ENCODE results near the gene CTNNAL1.

CTNNAL1 gene

DNA sequence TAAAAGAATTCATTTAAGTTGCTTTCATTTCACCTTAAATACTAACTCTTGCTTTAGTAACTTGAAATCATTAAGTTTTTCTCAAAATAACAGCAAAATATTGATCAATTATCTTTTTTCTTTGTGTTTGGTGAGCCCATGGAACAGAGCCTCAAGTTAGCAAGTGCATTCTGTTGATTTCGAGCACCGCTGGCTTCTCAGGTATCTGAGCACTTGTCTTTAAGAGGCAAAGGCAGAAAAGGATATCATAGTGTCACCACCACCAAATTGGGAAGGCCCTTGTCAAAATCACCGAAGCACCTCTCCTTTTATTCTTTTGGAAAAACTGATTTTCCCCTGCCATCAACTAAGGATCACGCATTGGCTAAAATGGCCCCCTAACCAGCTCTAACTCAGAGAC lies 17.1 kb upstream of the CTNNAL1 start:
- no peak overlapping the region for H3K4me3 ChIP-seq (ENCODE audit: low read depth, low read length)

DNA sequence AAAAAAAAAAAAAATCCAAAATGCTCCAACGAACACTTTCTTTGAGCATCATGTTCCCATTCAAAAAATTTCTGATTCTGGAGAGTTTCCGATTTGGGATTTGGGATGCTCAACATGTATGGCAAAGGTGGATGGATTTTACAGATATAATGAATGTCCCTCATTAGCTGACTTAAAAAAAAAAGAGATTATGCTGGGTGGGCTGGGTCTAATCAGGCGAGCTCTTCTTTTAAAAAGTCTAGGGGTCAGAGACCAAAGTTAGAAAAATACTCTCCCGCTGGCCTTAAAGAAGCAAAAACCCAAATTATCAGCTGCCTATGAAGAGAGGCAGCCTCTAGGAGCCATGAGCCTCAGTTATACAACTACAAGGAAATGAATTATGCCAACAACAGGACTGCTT lies 15.2 kb upstream of the CTNNAL1 start:
- no peak overlapping the region for H3K4me3 ChIP-seq (ENCODE audit: low read depth, low read length)

DNA sequence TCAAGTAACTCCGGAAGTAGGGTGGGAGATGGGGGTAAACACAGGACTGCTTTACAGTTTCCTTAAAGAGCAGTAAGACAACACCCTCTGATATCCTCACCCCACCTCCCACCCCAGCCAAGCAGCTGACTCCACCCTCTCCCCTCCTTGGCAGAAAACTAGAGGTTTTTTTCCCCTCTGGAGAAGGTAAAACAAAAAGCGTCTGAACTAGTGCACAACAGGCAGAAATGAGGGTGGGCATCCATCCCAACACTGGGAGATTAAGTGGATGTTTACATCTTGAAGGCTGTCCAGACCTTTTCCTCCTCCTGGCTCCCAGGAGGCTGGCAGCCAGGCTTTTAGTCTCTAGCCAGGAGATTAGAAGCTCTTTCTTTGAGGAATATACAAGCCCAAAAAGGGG lies 13.9 kb upstream of the CTNNAL1 start:
- no peak overlapping the region for H3K4me3 ChIP-seq (ENCODE audit: low read depth, low read length)

DNA sequence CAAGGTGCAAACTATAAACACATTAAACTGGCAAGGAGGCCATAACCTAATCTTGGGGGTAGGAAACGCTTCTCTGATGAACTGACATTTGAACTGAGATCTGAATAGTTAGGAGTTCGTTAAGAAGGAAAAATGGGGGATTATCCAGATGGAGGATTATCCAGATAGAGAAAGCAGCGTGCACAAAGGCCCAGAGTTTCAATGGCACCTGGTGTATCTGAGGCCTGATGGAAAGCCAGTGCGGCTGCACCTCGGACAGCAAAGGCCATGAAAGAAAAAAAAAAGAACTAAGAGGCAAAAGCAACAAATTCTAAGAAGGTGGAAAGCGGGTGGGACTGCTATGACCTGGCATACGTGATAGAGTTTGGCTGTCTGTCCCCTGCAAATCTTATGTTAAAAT lies 13.0 kb upstream of the CTNNAL1 start:
- no peak overlapping the region for H3K4me3 ChIP-seq (ENCODE audit: low read depth, low read length)

DNA sequence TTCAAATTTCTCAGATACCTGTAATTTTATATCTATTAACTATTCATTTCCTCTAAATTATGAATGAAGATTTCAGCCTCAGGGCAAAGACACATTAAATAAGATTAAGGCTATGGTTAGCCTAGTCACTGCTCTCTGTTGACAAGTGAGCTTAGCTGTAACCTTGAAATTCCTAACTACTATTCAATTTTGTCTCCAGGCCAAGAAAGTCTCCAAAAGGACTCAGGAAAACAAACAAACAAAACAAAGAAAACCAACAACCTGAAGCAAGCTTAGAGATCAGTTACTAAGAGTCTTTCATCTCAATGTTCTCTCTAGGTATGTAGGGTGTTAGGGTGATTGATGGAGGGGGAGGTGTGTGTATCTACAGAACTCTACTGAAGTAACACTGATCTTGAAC lies 9.6 kb upstream of the CTNNAL1 start:
- no peak overlapping the region for H3K4me3 ChIP-seq (ENCODE audit: low read depth, low read length)

DNA sequence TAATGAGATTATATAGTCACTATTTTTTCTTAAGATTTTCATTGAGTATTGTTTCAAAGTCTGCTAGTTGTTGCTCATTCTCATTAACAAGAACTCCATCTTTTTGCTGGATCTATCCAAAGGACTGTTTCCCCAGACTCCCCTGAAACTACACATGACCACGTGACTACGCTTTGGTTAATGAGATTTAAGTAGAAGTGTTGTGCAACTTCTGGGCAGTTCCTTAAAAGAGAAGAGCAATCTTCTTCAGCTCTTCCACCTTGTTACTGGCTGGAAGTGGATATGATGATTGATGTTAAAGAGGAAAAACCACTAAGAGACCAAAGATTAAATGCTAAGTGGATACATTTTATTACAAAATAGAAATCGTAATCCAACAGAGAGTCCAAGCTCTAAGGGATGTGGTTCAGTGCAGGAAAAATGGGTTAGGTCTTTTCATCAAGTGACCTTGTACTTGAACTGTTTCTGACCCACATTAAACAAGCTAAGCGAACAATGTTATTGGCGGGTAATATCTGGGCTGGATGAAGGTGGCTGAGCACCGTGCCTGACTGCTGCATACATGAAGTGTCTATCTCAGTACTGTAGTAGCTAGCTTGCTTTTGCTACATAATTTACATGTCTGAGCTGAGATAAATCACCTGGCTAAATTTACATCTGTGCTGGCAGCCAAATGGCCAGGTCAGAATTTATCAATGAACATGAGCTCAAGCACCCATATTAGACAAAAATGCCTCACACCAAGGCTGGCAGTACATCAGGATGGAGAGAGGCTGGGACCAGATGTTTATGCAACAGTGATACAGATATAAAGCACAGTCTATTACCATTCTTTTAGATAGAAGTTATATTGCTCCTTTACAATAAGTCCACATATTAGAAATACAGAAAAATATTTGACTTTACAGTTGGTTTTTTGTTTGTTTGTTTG lies 7.5 kb upstream of the CTNNAL1 start:
- H3K4me3 ChIP-seq (ENCODE audit: low read depth, low read length) = no peak overlapping the region

DNA sequence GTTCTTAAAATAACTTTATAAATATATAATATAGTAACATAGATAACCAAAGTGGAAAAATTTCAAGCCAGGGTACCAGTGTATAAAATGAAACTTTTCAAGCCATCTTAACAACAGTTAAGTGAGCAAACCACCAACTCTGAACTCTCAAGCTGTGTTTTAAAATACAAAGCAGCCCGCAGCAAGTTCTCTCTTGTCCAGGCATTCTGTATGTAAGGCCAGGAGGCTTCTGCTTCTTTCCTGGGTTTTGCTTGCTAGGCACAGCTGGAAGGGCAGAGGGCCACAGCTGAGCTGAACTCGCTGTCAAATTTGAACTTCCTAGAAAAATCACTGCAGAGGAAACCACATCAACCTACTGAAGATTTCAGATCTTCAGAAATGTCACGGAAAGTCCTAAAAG lies 6.8 kb upstream of the CTNNAL1 start:
- H3K4me3 ChIP-seq (ENCODE audit: low read depth, low read length) = no peak overlapping the region

DNA sequence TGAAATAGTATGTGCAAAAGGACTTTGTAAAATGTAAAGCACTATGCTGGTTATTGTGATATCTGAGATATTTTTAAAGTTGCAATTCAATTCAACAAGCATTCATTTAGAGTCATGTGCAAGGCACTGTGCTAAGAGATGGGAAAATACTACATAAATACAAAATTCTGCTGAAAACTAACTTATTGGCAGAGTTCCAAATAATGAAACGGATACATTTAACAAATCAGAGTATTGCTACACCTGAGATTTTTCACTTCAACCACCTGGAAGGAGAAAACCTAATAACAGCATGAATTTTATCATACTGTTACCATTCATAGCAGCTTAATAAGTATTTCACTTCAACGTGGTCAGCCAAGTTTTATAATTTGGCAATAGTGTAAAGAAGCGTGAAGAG lies 6.1 kb upstream of the CTNNAL1 start:
- no peak overlapping the region for H3K4me3 ChIP-seq (ENCODE audit: low read depth, low read length)

DNA sequence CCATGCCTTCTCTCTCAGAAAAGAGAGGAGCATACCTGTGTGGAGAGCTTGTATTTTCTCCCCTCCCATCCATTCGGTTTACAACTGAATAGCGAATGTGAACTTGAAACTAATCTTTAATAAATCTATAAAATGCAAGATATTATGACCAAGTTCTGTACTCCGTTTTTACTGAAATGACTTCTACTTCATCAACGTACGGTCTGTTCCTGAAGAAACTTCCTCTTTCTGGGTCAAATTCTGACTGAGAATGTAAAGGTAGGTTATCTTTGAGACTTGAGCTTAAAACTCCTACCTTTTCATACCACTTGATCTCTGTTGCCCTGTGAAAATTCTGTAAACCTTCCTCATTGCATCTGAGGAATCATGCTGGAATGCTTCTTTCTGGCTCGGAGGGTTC lies 4.2 kb upstream of the CTNNAL1 start:
- no peak overlapping the region for H3K4me3 ChIP-seq (ENCODE audit: low read depth, low read length)

DNA sequence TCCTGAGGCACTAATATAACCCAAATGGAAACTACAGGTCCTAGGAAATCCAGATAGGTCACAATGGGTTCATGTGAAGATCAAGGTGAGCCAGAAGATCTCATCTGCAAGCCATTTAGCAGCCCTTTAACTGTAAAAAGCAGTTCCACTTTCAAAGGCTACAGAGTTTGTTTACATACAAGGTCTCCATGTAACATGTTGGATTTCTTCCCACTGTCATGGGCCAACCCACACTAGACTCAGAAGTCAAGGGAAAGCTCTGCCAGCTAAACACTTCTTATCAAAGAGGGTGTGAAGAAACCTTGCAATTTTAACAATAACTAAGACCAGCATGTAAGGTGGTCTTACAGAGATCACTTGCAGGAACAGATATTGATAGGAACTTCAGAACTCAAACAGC lies 3.8 kb upstream of the CTNNAL1 start:
- H3K4me3 ChIP-seq (ENCODE audit: low read depth, low read length) = no peak overlapping the region

DNA sequence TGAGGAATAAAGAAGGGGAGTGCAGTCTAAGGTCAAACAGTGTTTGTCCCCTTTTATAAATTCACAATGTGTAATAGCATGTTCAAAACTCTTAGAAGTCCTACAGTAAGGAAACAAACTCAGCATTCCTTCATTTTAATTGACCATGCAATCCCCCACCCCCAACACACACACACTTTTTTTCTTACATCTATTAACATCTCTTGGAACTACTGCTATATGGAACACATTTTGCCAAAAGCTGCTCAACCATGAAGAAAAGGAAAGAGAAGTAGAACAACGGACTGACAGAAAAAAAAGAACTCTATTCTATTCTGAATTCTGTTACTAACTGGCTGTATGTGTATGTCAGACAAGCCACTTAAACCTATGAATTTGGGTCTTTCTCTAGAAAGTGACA lies 2.8 kb upstream of the CTNNAL1 start:
- H3K4me3 ChIP-seq (ENCODE audit: low read depth, low read length) = no peak overlapping the region

DNA sequence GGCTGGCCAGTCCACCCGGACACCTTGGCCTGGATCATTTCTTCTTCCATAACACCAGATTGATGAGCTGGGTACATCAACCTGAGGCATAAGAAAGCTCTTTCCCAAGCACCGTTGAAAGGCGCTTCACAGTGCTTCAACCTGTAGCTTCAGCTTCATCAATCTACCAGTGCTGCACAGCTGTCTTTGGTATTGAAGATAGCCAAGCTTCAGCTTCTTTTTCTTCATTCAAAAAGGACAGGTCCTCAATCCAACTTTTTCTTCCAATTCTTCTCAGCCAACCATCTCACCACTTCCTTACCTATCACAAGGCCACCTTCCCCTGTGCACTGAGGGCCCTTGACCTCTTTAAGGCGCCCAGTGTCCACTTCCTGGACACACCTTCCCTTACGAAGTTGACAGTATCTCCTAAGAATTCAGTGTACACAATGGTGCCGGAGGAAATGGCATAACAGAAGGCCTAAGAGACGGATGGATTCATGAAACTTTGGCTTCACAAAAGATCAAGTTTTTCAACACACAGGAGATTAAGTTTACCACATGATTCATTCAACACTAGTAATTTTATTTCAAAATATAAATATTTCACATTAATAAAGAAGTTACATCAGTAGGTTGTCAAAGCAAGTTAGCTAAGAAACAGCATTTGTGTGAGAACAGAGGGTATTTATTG lies 1.4 kb upstream of the CTNNAL1 start:
- no peak overlapping the region for H3K4me3 ChIP-seq (ENCODE audit: low read depth, low read length)

DNA sequence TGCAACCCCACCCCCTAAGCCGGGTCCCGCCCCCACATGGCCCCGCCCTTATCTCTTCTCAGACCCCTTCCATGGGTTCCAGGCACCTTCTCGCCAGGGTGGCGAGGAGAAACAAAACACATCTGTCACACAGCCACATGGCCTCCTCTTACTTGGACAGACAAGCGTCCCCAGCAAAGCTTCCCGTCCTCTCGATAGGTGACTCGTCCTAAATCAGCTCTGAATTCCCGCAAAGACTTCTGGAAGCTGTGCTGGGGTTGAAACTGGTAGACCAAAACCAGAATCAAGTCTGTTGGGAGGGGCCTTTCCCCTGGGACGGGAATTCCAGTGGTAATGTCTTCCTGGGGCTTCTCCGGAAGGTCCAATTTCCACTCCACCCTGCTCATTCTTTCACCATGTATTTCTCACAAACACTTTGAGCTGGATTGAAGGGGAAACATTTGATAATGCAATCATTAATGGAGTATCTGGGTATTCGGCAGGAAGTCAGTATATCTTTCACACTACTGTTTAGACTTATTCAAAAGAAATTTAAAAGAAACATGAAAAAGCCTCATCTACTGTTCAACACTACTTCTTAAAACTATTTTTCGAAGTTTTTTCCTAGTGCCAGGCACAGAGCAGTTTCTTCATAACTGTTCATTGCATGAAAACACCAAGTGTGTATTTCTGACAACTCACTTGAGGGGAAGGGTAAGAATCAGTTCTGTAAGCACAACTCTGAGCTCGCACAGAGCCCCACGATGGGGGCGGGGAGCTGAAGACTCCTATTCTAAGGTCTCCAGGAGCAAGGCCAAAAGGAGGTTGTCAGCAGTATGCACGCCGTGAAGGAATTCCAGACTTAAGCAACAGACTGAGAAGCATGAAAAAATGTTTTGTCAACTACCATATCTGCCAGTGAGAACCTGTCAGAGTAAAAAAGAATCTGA lies 644 bp upstream of the CTNNAL1 start:
- peak overlapping the region; percentile 30 for H3K4me3 ChIP-seq (ENCODE audit: low read depth, low read length)

DNA sequence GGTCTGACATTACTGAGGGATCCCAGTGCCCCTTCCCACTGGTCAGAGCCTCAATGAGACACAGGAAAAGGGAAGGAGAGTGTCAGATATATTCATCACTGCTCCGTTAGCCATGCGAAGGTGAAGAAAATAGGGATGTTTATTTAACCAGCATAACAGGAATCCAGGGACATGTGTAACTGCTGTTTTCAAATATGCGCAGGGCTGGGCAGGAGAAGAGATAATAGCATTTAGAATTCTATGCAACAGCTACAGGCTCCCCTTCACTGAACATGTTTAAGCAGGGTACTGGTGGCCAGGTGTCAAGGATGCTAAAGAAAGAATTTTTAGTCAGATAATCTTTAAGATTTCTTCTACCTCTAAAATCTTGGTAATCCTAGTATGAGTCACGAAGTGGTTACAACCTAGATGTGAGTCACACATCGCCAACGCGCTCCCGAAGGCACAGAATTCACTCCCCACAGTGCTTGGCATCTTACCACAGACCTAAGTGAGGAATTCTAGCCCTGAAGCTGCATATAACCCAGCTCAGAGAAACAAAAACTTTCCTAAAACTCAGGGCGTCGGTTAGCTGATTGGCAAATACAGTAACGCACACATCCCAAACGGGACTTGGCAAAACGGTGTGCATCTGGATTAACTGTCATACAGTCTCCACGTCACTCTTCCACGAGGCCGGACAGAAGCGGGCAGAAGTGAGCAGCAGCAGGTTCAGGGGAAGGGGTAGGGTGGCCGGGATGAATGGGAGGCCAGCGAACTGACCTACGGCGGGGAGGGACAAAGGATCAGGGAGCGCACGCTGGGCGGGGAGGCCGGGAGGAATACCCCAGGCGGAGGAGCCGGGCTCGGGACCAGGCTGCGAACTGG lies 1.1 kb downstream of the CTNNAL1 start:
- peak overlapping the region; percentile 88 for H3K4me3 ChIP-seq (ENCODE audit: low read depth, low read length)

DNA sequence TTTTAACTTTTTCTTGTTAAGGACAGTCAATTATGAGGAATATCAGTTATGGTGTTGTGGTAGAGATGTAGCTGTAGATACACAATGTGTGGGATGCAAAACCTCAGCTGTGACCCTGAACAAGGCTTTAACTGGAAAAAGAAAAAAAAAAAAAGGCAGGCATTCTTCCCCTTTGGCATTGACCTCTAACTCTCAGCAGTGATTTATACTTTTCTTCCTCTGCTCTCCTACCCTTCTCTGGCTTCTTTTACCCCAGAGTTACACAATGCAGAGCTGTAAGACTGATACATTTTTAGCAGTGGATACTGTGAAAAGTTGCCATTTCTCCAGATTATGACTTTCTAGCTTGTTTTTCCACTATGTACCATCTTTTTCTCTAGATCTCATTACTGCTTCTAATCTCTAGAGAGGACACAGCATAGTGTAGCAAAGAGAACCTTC lies 2.0 kb downstream of the CTNNAL1 start:
- no peak overlapping the region for H3K4me3 ChIP-seq (ENCODE audit: low read depth, low read length)

DNA sequence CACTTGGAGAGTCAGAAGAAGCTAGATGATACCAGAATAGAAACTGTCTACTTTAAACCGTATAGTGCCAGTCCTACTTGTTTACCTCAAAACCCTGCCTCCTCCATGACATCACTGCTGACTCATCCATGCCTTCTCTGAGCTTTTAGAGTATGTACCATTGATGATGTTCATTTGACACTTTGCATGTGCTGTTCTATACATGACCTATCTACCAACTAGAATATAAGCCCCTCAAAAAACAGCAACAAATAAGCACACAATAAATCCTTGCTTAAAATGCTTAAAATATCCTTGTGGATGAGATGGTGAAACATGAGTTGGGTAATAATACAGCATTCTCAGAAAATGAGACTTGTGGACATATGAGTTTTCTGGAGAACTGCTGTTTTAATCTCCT lies 2.6 kb downstream of the CTNNAL1 start:
- H3K4me3 ChIP-seq (ENCODE audit: low read depth, low read length) = no peak overlapping the region

DNA sequence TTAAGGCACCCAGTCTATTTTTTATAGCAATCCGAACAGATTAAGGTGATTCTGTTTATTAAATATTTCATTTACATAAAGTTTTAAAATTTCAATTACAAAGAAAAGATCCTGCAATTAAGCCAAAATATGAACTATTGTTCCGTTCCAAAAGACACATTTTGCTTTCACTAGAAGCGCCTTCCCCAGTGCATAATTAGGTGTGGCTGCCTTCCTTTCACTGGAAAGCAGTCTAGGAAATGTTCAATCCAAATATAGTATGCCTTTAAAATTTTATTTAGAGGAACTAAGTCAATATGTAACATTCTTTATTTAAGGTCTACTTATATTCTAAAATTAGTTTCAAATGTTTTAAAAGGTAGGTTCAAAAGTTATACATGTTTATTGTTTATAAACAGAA lies 7.6 kb downstream of the CTNNAL1 start:
- H3K4me3 ChIP-seq (ENCODE audit: low read depth, low read length) = no peak overlapping the region

DNA sequence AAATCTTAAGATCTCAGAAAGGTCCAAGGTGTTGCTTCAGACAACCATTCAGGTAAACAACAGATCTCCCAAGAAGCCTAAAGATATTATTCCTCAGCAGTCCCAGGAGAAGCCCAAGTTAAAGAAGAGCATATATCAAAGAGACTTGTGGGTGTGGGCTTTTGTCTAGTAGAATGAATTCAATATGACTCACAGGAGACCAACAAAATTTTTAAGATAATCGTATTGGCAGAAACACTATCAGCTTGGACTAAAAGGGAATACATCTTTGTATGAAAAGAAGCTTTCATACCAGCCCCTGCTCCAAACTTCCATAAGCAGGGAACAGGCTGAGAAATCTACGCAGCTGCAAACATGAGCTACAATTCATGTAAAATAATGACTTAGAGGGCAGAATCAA lies 10.2 kb downstream of the CTNNAL1 start:
- no peak overlapping the region for H3K4me3 ChIP-seq (ENCODE audit: low read depth, low read length)

DNA sequence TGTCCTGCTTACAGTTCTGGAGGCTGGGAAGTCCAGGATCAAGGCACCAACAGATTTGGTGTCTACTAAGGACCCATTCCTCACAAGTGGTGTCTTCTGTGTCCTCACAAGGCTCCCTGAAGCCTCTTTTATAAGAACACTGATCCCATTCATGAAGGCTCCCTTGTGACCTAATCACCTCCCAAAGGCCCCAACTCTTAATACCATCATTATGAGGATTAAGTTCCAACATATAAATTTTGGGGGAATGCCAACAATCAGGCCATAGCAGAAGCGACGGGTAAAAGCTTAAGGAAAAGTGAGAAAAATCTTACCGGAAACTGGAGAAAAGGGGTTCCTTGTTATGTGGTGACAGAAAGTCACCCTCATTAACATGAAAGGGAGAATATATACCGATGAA lies 11.2 kb downstream of the CTNNAL1 start:
- H3K4me3 ChIP-seq (ENCODE audit: low read depth, low read length) = no peak overlapping the region

DNA sequence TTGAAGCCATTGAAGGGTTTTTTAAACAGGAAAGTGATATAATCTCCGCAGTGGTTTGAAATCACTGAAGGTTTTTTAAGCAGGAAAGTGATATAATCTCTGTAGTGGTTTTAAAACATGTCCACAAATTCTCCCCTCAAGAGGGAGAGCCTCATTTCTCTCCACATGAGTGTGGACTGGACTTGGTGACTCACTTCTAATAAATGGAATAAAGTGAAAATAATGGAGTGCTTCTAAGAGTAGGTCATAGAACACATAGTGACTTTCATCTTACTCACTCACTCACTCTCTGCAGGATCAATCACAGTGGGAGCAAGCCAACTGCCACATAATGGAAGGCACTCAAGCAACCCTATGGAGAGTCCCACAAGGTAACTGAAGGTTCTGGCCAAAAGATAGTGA lies 12.0 kb downstream of the CTNNAL1 start:
- H3K4me3 ChIP-seq (ENCODE audit: low read depth, low read length) = no peak overlapping the region
